NCI-H1694 treated with DMSO at 0.1 percent for 48 hours (cell line): Measurements from ENCODE around the gene EEF1G.
"Not testable (repeated sequence)": the region's sequence is repeated elsewhere in the genome, so short reads cannot be mapped to it uniquely, and the experiment has no call there.

Source experiments
- DNase-seq: peaks from one replicate; lab custom pipeline; 2025; lab: John Stamatoyannopoulos, UW

EEF1G gene

GRCh38 chr11:62603776-62604299 is 30.1 kb upstream of the EEF1G start:
- DNase-seq: no peak

DNA sequence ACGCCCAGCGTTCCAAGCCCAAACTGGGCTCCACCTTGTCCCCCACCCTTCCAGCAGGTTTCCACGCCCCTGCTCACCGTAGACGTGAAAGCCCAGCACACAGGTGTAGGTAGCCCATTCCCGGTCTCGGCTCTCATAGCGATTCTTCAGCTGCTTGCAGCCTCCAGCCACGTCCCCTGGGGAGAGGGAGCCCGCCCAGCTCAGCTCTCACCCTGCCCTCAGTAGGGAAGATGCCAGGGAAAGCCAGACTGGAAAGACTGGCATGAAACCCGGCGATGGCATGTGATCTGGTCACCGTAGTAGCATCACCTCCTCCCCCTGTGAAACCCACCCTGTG is 29.3 kb upstream of the EEF1G start:
- no peak for DNase-seq

- DNase-seq: no peak
Observed at GRCh38 chr11:62602141-62603071, 28.7 kb upstream of the EEF1G start.

- peak; percentile 94 for DNase-seq
Observed at GRCh38 chr11:62601372-62602140, 27.9 kb upstream of the EEF1G start, which contains the start of gene MTA2. Gene MTA2, minus strand, starts transcription at chr11:62601865. Its CDS starts 415 bp downstream, at chr11:62601450.

- no peak for DNase-seq
Observed at GRCh38 chr11:62601122-62601371, 27.4 kb upstream of the EEF1G start.

- DNase-seq: no peak
Observed at GRCh38 chr11:62600367-62601121, 26.9 kb upstream of the EEF1G start.

DNA sequence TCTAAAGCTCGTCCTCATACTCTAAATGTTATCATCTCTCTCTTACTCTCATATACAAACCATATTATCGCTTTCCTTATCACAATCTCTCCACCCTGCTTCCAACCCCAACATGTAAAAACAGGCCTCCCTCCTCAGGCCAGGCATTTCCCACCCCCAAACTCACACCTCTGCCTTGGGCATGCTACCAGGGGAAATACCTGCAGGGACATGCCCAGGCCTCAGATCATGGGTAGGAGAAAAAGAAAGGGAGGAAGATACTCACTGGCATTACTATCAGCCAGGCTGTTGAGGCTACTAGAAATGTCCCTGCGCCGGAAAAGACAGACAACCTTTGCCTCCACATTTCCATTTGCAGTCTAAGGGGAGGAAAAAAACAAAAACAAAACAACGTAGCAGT is 26.2 kb upstream of the EEF1G start:
- no peak for DNase-seq

GRCh38 chr11:62599069-62599696 is 25.5 kb upstream of the EEF1G start:
- peak; percentile 84 for DNase-seq

DNA sequence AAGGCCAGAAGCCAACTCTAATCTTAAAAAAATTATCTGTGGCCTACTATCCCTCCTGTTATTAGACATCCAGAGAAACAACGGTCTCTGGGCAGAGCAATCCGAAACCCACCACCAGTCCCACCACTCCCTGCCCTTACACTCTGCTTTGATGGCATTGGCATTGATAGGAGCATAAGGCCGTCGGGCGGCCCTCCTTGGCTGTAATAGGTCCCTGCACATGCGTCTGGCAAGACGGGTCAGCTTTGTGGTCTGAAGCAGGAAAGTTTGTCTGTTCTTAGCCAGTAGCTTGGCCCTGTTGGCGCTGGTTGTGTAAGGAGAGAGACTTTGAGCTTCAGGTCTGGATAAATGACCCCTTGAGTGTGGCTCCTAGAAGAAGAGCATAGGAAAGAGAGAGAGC is 21.4 kb upstream of the EEF1G start:
- DNase-seq: no peak

- peak; percentile 28 for DNase-seq
Observed at GRCh38 chr11:62593434-62594044, 19.8 kb upstream of the EEF1G start.

GRCh38 chr11:62592989-62593421 is 19.3 kb upstream of the EEF1G start:
- no peak for DNase-seq

- no peak for DNase-seq
Observed at GRCh38 chr11:62592146-62592815, 18.6 kb upstream of the EEF1G start.

DNA sequence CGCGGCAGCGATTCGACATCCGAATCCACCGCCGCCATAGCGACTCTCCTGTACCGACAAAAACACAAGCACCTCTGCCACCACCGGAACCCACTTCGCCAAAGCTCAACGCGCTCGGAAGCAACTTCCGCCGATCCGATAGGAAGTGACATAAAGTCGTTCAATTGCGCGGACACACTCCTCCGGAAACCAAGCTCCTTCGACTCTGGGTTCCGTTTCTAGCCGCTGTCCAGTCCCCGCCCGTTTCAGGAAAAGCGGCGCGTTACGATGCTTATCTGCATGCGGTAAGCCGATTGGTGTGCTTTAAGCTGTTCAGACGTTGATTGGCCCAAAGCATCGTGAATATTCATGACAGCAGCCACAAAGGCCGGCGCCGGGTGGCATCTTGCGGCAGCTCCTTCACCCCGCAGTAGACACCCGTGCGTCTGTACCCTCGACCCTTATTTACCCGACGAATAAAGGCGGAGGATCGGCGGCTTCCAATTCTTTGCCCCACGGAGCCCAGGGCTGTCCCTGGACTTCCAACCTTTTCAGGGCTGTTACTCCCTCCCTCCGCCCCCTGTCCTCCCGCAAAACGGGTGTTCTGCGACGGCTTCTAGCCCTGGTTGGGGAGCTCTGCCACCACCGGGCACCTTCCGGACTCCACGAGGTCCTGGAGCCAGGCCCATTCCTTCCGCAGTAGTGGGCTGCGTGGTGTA is 17.9 kb upstream of the EEF1G start, which contains the start of gene TUT1:
TUT1 (minus strand) TSS at position 76 of the 698 bp plus-strand sequence; CDS start at position 38, 38 bp downstream.
- peak; percentile 98 for DNase-seq

GRCh38 chr11:62588966-62589637 is 15.4 kb upstream of the EEF1G start:
- no peak for DNase-seq

GRCh38 chr11:62585356-62585755 is 11.7 kb upstream of the EEF1G start:
- DNase-seq: not testable (repeated sequence)

GRCh38 chr11:62581735-62582134 is 8.0 kb upstream of the EEF1G start:
- not testable (repeated sequence) for DNase-seq

DNA sequence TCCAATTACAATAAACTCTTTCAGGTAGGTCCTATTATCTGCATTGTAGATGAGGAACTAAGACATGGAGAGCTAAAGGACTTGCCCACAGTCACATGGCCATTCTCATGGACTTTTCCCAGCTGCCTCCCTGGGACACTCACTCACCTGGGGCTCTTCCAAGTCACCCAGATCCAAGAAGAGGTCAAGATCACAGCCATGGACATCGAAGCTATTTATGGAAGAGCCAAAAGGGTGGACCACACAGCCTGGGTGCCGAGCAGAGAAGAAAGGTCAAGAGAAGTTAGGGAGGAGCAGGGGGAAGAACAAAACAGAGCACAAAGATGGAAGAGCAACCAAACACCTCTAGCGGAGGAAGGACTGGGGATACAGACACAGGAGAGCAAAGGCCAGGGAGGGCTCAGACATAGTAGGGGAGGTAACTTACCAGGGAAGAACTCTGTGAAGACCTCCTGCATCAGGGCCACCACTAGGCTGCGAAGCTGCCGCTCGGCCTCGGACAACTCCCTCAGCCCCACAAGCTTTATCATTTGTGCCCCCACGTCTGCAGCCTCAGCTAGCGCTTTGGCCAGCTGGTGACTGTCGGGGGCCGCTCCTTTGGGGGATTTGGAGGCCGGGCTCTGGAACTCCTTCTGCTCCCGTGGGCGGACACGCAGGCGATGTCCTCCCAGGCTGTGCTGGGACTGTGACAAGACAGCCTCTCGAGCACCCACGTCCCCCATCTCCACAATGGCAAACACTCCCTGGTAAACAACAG is 7.4 kb upstream of the EEF1G start:
- DNase-seq: no peak

- DNase-seq: no peak
Observed at GRCh38 chr11:62579252-62579651, 5.6 kb upstream of the EEF1G start.

- no peak for DNase-seq
Observed at GRCh38 chr11:62578541-62578940, 4.8 kb upstream of the EEF1G start.
